H1 (cell line): ENCODE data around the gene VGF. TPM values are rescaled to one million over a fixed set of nuclear protein-coding genes. Genes with fewer than 3 reads are reported as not detected.
A peak's percentile ranks its signal among the peaks of the same experiment; 100 is the strongest.

Source experiments
- BRCA1 ChIP-seq: IDR thresholded peaks from 2 replicates; pipeline ENCODE4 v1.6.1; 2012; ENCODE audit warnings: low read depth, low read length, improper control_type of control experiment
- CHD1 ChIP-seq: IDR thresholded peaks from 2 replicates; pipeline ENCODE4 v1.6.1; 2012; ENCODE audit warnings: low read depth, low read length, improper control_type of control experiment
- EP300 ChIP-seq, 2 experiments: IDR thresholded peaks; 1 replicate in 1 of 2; 2 replicates in 1 of 2; pipeline ENCODE4 v1.6.1; 2011 to 2012; ENCODE audit warnings: low read depth in 2 of 2, low read length in 2 of 2, mild to moderate bottlenecking in 2 of 2, borderline replicate concordance in 1 of 2, inconsistent platforms in 1 of 2, moderate library complexity in 1 of 2
- EZH2 ChIP-seq: fragments of 200-600 bp; sonication (generic); IDR thresholded peaks from 2 replicates; pipeline ENCODE4 v1.7.1; 2012; ENCODE audit warnings: low read depth, mild to moderate bottlenecking, moderate library complexity, low read length, inconsistent platforms; ENCODE audit not compliant: severe bottlenecking
- KDM1A ChIP-seq: fragments of 200-600, 300-600 bp; sonication (generic); IDR thresholded peaks from 2 replicates; pipeline ENCODE4 v1.7.1; 2016; ENCODE audit warnings: mild to moderate bottlenecking, low read length, borderline replicate concordance
- POLR2AphosphoS5 ChIP-seq: IDR thresholded peaks from 2 replicates; pipeline ENCODE4 v1.6.1; 2011; ENCODE audit warnings: low read depth, low read length
- RBBP5 ChIP-seq: IDR thresholded peaks from 2 replicates; pipeline ENCODE4 v1.7.1; 2012; ENCODE audit warnings: low read depth, mild to moderate bottlenecking, inconsistent platforms, low read length, moderate library complexity, borderline replicate concordance
- TEAD4 ChIP-seq: IDR thresholded peaks from 2 replicates; pipeline ENCODE4 v1.6.1; 2012; ENCODE audit warnings: low read depth, low read length, inconsistent platforms, mixed read lengths
- polyA plus RNA-seq, 7 experiments: library from polyadenylated mRNA; depleted of rRNA in 3 of 7; stranded (reverse) in 5 of 7; unstranded in 2 of 7; fragments of >200 nt in 5 of 7; fragments of 200-250 nt in 2 of 7; gene quantifications; 1 replicate in 5 of 7; 2 replicates in 1 of 7; 4 replicates in 1 of 7; pipeline versions ENCODE4 v1.2.1 to v1.2.3, GENCODE V29; 2011 to 2013; ENCODE audit warnings: missing spikeins in 2 of 7, mixed read lengths in 2 of 7
- total RNA-seq: library from RNA; stranded (reverse); fragmentation: NEBNext Ultra II Directional; extraction: Animal tissue kit (Norgen Biotek cat#: 25700); gene quantifications from 2 replicates; pipeline ENCODE4 v1.2.1, GENCODE V29; 2021

The VGF gene
- total and polyA plus RNA-seq, 2 of the 8 experiments (the other 6 are each of a cell fraction or from before 2014, with no cell fraction given) = 1.6 to 7.0 TPM

DNA sequence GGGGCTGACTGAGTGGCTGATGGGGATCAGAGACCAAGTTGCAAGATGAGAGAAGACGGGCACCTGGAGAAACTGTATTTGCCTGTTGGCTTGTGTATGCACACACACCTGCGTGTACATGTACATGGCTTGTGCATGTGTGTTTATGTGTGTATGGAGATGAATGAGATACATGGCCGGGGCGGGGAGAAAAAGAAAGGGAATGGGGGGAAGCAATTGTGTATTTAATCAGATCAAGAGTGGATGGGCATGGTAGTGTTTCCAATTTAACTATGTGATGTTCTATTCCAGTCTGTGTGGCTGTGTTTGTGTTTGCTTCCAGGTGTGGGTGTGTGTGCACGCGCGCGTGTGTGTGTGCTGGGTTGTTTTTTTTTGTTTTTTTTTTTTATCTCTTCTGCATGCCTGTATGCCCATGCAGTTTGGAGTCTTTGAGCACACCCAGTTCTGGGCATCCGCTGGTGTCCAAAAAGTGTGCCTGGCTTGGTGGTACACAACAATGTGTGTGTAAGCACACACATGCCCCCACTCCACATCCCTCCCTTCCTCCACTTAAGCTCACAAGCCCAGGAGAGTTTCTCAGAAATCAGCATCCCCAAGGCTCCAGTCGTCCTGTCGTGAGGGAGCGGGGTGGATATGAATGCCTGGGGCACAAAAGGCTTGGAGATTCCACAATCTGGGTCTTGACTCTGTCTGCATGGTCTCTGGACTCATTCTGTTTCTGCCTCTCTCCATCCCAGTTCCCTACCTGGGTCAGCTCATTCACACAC, 2.5 kb upstream of the VGF start (continued):
- TF ChIP-seq TEAD4 (no peak), POLR2AphosphoS5 (no peak), EP300 (IDR thresholded peaks at IDR 0.05; ENCODE audit: borderline replicate concordance in 1 of 2, low read depth in 2 of 2, low read length in 2 of 2) (no peak), CHD1 (no peak), EZH2 (peak; percentile 18), RBBP5 (no peak), KDM1A (0 out of 2 replicates have a peak, but pooled peaks have one; percentile 16), BRCA1 (no peak)
